Measurements from ENCODE around the gene FMNL2.

GRCh38 chr2:152499896-152500735 is 165.1 kb downstream of the FMNL2 start:
- TF ChIP-seq CTCF (IDR thresholded peaks at IDR 0.05; ENCODE audit: low read depth, low read length, missing input control): no peak
- no peak for TF ChIP-seq GABPA (IDR thresholded peaks at IDR 0.05 in 1 of 2, conservative IDR thresholded peaks at IDR 0.05 in 1 of 2)
